ENCODE results near the gene CALML6.

CALML6 gene

DNA sequence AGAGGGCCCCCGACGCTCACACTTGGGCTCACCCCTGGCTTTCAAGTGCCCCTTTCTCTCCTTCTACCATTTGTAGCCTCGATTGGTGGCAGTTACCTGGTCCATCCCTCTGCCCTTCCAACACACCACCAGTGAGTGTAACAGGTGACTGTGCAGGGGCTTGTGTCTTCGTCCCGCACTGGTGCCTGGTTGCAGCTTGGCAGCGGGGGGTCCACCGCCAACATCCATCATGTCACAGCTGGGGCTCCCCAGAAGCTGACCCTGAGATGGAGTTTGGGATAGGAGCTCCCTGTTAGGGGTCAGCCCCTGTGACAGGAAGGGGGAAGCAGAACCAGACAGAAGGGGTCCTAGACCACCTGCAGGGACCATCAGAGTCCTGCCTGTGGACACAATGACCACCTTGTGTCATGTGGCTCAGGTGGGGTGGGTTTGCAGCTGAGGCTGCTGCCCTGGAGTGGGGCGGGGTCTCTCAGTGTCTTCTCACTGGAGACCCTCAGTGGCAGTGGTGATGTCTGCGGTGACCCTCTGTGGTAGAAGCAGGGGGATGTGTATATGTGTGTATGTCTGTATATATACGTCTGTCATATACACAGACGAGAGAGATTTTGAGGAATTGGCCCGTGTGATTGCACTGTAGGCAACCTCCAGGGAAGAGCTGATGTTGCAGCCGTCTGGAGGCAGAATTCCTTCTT is 3.6 kb upstream of the CALML6 start:
- peak; percentile 52 for DNase-seq (ENCODE audit: low spot score)

DNA sequence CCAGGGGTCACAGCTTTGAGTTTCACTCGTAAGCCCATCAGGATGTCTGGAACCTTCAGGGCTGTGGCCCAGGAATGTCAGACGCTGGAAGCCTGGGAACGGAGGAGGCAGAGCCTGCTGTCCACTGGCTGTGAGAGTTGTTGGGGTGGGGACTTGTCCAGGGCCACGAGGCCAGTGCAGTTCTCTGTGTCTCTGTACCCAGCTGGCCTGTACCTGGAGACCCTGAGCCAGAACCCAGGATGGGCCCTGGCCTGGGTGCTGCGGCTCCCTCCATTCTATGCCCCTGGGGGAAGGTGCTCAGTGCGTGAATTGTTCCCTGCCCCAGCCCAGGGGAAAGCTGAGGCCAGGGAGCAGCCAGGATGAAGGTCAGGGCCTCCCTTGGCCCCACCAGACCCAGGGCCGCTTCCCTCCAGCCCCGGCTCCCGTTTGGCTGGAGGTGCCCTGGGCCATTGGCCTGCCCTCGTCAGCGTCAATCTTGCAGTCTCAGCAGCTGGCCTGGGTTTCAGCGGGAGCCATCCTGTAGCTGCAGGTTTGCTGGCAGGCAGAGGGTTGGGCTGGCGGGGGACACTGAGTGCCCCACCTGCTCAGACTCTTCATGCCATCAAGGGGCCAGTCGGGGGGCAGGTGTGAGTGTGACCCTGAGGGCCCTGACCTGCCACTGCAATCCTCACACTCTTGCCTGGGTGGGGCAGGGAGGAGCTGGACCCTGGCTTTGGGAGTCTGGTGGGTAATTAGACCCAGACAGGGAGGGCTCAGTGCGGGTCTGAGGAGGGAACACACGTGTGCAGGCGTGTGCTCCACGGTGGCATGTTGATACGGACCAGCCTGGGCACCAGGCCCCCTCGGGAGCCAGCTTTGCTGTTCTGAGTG is 724 bp upstream of the CALML6 start:
- DNase-seq (ENCODE audit: low spot score) = no peak

- no peak for DNase-seq (ENCODE audit: low spot score)
These were observed 1.1 kb downstream of the CALML6 start for GRCh38 chr1:1915911-1916840.

GRCh38 chr1:1916851-1917251 is 1.8 kb downstream of the CALML6 start:
- DNase-seq (ENCODE audit: low spot score) = no peak

DNA sequence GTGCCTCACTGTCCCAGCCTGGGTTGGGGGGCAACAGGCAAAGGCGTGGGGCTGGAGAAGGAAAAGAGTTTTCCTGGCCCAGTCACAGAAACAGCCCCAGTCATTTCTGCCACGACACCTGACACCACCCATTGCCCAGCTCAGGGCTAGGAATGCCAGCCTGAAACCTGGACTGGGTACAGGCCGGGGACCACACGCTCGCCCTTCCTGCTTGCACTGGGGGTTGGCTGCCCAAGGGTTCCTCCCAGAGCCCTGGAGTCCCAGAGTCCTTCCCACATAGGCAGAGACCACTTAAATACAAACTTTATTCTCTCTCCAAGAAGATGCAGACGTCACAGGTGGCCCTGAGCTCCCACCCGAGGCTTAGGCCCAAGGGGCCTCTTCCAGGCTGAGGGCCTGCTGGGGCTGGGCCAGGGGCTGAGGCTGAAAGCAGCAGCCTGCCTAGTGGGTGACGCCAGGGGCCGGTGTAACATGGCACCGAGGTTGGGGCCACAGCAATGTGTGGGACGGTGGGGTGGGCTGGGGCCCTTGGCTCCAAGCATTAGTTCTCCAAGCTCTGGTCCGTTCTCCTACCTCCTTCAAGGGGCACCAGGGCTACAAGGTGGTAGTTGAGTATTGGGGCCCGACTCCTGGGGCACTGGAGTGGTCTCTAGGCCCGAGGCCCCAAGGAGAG is 2.4 kb downstream of the CALML6 start:
- DNase-seq (ENCODE audit: low spot score) = no peak

GRCh38 chr1:1917995-1918900 is 3.2 kb downstream of the CALML6 start:
- no peak for DNase-seq (ENCODE audit: low spot score)

DNA sequence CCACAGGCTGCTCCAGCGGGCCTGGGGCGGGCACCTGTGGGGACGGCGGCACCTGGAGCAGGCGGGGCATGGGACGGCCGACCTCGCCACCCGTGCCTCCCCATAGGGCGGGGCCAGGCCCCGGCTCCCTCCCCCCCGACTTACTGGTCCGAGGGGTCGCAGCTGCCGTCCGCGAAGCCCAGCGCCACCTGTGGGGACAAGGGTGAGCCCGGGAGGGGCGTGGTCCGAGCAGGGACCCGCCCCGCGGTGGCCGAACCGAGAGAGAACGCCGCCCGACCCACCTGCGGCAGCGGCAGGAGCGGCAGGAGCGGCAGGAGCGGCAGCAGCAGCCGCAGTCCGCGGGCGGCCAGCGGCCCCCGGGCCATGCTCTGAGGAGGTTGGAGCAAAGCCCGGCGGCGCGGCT is 3.8 kb downstream of the CALML6 start, which contains the start of gene TMEM52:
TMEM52 (minus strand) TSS at position 379 of the 403 bp plus-strand sequence; CDS start at position 365, 14 bp downstream.
- no peak for DNase-seq (ENCODE audit: low spot score)

DNA sequence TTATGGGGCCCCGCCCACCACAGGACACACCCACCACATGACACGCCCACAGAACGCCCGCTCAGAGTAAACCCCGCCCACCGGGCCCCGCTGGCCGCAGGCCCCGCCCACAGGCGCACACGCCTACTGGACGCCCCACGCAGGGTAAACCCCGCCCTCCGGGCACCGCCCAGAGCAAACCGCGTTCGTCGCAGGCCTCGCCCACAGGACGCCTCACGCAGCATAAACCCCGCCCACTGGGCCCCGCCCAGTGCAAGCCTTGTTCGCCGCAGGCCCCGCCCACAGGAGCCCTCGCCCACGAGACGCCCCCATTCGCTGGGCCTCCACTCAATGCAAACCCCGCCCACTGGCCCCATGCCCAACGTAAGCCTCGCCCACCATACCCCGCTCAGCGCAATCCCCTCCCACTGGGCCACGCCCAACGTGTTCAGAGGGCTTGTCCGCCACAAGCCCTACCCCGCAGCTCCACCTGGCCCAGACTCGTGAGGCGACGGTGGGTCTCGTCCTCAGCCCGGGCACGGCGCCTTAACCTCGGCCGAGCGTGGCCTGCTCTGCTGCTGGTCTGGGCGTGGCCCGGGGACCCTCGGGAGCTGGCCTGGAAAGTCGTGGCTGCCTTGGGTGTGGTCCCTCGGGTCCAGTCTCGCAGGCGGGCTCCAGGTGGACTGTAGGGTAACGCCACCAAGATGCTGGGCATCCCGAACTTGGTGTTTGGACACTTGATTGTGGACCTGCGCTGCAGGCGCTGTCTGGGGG is 4.4 kb downstream of the CALML6 start:
- DNase-seq (ENCODE audit: low spot score) = peak; percentile 97

- no peak for DNase-seq (ENCODE audit: low spot score)
These were observed 5.1 kb downstream of the CALML6 start for GRCh38 chr1:1920057-1920607.

- no peak for DNase-seq (ENCODE audit: low spot score)
These were observed 5.8 kb downstream of the CALML6 start for GRCh38 chr1:1920608-1921458.

GRCh38 chr1:1921459-1921862 is 6.4 kb downstream of the CALML6 start:
- DNase-seq (ENCODE audit: low spot score) = no peak

- DNase-seq (ENCODE audit: low spot score) = no peak
These were observed 7.0 kb downstream of the CALML6 start for GRCh38 chr1:1921901-1922701.

- DNase-seq (ENCODE audit: low spot score) = no peak
These were observed 7.6 kb downstream of the CALML6 start for GRCh38 chr1:1922702-1922955.

DNA sequence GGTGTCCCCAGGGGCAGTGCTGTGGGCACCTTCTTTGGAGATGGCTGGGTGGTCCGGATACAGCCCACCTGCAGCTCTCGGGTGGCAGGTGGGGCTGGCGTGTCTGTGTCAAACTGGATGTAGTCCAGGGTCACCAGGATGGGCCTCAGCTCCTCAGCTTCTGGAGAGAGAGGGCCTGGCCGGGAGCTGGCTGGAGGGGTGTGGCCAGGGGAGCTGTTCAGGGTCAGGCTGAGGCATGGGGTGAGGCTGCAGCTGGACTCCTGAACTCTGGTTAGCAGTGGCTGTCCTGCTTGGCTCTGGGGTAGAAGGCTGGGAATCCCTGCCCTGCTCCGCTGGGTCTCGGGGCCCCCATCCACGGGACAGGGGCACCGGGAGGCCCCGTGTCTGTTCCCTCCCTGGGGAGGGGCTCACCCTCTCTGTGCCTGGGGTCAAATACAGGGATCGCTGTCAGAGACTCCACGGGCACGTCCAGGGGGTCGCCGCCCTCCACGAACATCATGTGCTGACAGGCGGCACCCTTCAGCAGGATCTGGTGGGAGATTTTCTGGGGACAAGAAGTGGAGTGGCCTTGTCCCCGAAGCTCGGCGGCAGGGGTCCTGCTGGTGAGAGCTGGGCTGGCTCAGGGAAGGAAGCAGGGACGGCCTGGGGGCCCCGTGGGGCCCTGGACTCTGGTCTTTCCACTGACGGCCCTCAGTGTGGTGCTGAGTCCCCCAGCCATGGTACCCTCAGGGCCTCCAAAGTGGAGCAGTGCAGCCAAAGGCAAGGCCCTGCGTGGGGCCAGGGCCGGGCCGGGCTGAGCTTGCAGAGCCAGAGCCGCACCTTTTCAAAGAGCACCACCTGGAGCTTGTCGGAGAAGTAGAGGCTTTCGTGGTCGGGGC is 8.1 kb downstream of the CALML6 start:
- DNase-seq (ENCODE audit: low spot score) = no peak

GRCh38 chr1:1924386-1924785 is 9.3 kb downstream of the CALML6 start:
- DNase-seq (ENCODE audit: low spot score) = no peak

- DNase-seq (ENCODE audit: low spot score) = no peak
These were observed 9.8 kb downstream of the CALML6 start for GRCh38 chr1:1924849-1925248.
